Lung (tissue), 12 donors: Measurements from ENCODE around the gene ANKRD11. TPM values are rescaled to one million over a fixed set of nuclear protein-coding genes. Genes with fewer than 3 reads are reported as not detected.

Experiments used
- ATAC-seq: fragments of 200-7000 bp; cut with Tn5 transposase; one replicate; pipeline ENCODE4 v1.9.1; 2020; ENCODE audit warnings: moderate number of reproducible peaks; ENCODE audit not compliant: insufficient read depth, low FRiP score
- DNase-seq, 3 donors: peaks; one replicate each; pipeline ENCODE4 v3.0.0-alpha.2; 2013 to 2017
- H3K27ac ChIP-seq, 2 donors: one replicate each; pipeline ENCODE4 v1.5.1; 2013; ENCODE audit warnings: mild to moderate bottlenecking in 2 of 2, moderate library complexity in 2 of 2, control low read depth in 1 of 2, inconsistent platforms in 1 of 2, low read depth in 1 of 2, low read length in 1 of 2
- H3K27me3 ChIP-seq, 3 donors: one replicate each; pipeline ENCODE4 v1.5.1; 2013; ENCODE audit warnings: low read length in 2 of 3; ENCODE audit not compliant: control insufficient read depth in 3 of 3, insufficient read depth in 3 of 3
- H3K36me3 ChIP-seq, 4 donors: one replicate each; pipeline ENCODE4 v1.5.1; 2013; ENCODE audit warnings: low read length in 4 of 4, mild to moderate bottlenecking in 1 of 4, moderate library complexity in 1 of 4; ENCODE audit not compliant: control insufficient read depth in 4 of 4, insufficient read depth in 4 of 4
- H3K4me1 ChIP-seq, 5 donors: one replicate each; pipeline ENCODE4 v1.5.1; 2013; ENCODE audit warnings: low read length in 5 of 5, mild to moderate bottlenecking in 2 of 5, moderate library complexity in 1 of 5; ENCODE audit not compliant: control insufficient read depth in 5 of 5, insufficient read depth in 5 of 5
- H3K4me3 ChIP-seq: one replicate; pipeline ENCODE4 v1.5.1; 2013; ENCODE audit warnings: mild to moderate bottlenecking, control low read depth, moderate library complexity
- H3K9ac ChIP-seq, 2 donors: one replicate each; pipeline ENCODE4 v1.5.1; 2013; ENCODE audit warnings: low read length in 2 of 2, control low read depth in 1 of 2; ENCODE audit not compliant: insufficient read depth in 1 of 2
- H3K9me3 ChIP-seq, 4 donors: one replicate each; pipeline ENCODE4 v1.5.1; 2013; ENCODE audit warnings: low read length in 3 of 4, mild to moderate bottlenecking in 1 of 4, moderate library complexity in 1 of 4; ENCODE audit not compliant: control insufficient read depth in 4 of 4, insufficient read depth in 3 of 4
- WGBS, 2 donors: extraction: QIAGEN DNeasy Blood & Tissue Kit; methylation state at CpG; one replicate each; pipeline ENCODE4 v1.1.7; 2013; 5-methylcytosine and 5-hydroxymethylcytosine counted together
- polyA plus RNA-seq, 2 donors: library from polyadenylated mRNA; stranded (reverse); fragments of 200-250 nt; gene quantifications; one replicate each; pipeline ENCODE4 v1.2.1, GENCODE V29; 2013
- total RNA-seq, 2 donors: library from RNA; depleted of rRNA in 1 of 2; stranded (reverse); fragments of >200 nt in 1 of 2; gene quantifications; one replicate each; pipeline ENCODE4 v1.2.1, GENCODE V29; 2014 to 2021
- TF ChIP-seq, protein P1 (sequence below): IDR thresholded peaks from 2 replicates; pipeline ENCODE4 v1.5.1; 2012; ENCODE audit warnings: mild to moderate bottlenecking; ENCODE audit errors: control extremely low read depth, extremely low read depth
- donor health status: control.
- donor health status: control.
- donor health status: Bipolar disorder and iron deficiency.
- donor health status: healthy.
- donor health status: DM: yes; HTN: yes; CAD: no.

The ANKRD11 gene
- total and polyA plus RNA-seq, 4 donors: 58.5 to 162 (median 89.5) TPM

DNA sequence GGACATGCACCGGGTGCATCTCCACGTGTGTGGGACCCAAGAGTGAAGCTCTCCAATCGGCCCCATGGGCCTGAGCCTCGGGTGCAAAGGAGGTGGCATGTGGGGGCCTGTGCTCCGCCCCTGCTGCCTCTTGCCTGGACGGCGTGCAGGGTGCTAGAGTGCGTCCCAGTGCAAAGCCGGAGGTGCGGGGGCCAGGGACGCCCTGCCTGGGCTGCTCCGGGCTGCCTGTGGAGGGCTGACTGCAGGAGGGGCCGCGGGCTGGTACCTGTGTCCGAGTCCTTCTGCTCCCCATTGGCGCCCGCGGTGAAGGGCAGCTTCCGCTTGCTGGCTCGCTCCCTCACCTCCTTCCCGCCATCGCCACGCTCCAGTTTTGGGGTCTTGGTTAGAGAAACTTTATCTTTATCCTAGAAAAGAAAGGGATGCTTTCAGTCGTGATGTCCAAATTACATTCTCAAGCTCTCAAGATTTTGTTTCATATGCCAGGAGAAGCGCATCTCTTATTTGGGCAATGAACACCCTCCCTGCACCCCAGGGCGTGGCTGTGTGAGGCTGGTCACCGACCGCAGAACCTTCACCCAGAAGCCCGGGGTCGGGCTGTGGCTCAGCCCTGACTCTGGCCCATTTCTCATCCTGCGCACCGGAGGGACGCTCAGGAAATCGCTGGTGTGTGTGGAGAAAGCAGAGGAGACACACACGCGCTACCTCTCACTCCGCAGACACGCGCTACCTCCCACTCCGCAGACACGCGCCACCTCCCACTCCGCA, 185.2 kb downstream of the ANKRD11 start:
- Histone ChIP-seq H3K27ac (no peak overlapping the region), H3K9me3 (no peaks in the 10 kb centered on the region), H3K27me3 (no peaks in the 10 kb centered on the region), H3K4me3 (no peak overlapping the region), H3K9ac (no peak overlapping the region), H3K36me3 (peaks cover 0 to 30% (median 21%) of the 10 kb centered on the region in 4 donors), H3K4me1 (peaks cover 0 to 15% (median 0%) of the 10 kb centered on the region in 5 donors)
- ATAC-seq: no peak
- WGBS, 2 donors: 92 to 93% methylated on average over 43 of the region's 43 CpGs
- no peak for DNase-seq
- TF ChIP-seq, protein P1, sequence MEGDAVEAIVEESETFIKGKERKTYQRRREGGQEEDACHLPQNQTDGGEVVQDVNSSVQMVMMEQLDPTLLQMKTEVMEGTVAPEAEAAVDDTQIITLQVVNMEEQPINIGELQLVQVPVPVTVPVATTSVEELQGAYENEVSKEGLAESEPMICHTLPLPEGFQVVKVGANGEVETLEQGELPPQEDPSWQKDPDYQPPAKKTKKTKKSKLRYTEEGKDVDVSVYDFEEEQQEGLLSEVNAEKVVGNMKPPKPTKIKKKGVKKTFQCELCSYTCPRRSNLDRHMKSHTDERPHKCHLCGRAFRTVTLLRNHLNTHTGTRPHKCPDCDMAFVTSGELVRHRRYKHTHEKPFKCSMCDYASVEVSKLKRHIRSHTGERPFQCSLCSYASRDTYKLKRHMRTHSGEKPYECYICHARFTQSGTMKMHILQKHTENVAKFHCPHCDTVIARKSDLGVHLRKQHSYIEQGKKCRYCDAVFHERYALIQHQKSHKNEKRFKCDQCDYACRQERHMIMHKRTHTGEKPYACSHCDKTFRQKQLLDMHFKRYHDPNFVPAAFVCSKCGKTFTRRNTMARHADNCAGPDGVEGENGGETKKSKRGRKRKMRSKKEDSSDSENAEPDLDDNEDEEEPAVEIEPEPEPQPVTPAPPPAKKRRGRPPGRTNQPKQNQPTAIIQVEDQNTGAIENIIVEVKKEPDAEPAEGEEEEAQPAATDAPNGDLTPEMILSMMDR: no peak

DNA sequence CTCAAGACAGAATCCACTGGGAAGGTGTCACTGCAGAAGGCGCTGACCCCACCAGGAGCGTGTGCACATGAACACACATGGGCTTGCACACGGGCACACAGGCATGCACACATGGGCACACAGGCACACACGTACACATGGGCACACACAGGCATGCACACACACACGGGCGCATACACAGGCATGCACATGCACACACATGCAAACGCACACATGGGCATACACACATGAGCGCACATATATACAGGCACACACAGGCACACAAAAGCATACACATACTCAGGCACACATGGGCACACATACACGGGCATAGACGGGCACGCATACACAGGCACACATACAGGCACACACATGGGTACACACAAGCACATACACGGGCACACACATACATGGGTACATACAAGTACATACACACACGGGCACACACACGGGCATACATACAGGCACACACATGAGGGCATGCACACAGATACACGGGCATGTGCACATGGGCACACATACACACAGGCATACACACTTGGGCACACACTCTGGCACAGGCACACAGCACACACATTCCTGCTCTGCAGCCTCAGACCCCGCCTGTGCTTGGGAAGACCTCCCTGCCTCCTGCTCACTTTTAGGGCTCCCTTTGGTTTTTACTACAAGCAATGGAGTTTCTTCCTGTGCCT, 186.0 kb downstream of the ANKRD11 start:
- H3K27me3 ChIP-seq: no peaks in the 10 kb centered on the region
- 95 to 96% methylated on average over 16 of the region's 16 CpGs for WGBS, 2 donors
- no peak overlapping the region for H3K4me3 ChIP-seq
- H3K9me3 ChIP-seq: no peaks in the 10 kb centered on the region
- ATAC-seq (no peak), DNase-seq (no peak)
- peaks cover 0 to 33% (median 21%) of the 10 kb centered on the region in 4 donors for H3K36me3 ChIP-seq
- peaks cover 0 to 16% (median 0%) of the 10 kb centered on the region in 5 donors for H3K4me1 ChIP-seq
- H3K27ac ChIP-seq: no peak overlapping the region
- TF ChIP-seq, protein P1: no peak
- no peak overlapping the region for H3K9ac ChIP-seq

DNA sequence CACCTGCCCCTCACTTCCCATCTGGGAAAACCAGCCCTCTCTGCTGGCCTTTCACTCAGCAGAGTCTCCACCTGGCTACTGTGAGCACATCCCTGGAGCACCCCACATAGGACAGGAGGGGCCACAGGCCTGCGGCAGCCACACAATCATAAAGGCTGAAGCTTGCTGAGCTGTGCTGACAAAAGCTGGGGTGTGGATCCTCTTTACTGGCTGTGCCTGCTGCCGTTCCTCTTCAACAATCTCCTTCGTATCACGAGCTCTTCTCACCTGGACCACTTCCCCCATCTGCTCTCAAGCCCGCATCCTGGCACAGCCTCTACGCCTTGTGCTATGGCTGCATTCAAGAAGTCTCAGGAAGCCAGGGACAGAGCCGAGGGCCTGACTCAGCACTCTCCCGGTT, 186.7 kb downstream of the ANKRD11 start:
- Histone ChIP-seq H3K36me3 (peaks cover 0 to 33% (median 22%) of the 10 kb centered on the region in 4 donors), H3K27me3 (no peaks in the 10 kb centered on the region), H3K4me3 (no peak overlapping the region), H3K27ac (peak overlapping the region in 1 of 2 donors; percentile 17), H3K9ac (no peak overlapping the region), H3K4me1 (peaks cover 0 to 16% (median 0%) of the 10 kb centered on the region in 5 donors), H3K9me3 (no peaks in the 10 kb centered on the region)
- DNase-seq: no peak
- ATAC-seq: no peak
- 44 to 76% methylated on average over 8 of the region's 8 CpGs for WGBS, 2 donors
- TF ChIP-seq, protein P1: no peak
